ENCODE measurements around the gene CCDC17.

The CCDC17 gene

GRCh38 chr1:45623972-45624371 is at the start of gene CCDC17:
CCDC17 (minus strand) TSS chr1:45624054; CDS start chr1:45623909, 145 bp downstream.
- no peak for DNase-seq (ENCODE audit: low read depth)

- DNase-seq (ENCODE audit: low read depth) = no peak
Measured at GRCh38 chr1:45669859-45670655, 46.2 kb upstream of the CCDC17 start.

GRCh38 chr1:45669379-45669778 is 45.5 kb upstream of the CCDC17 start:
- no peak for DNase-seq (ENCODE audit: low read depth)

GRCh38 chr1:45668526-45668925 is 44.7 kb upstream of the CCDC17 start:
- no peak for DNase-seq (ENCODE audit: low read depth)

- no peak for DNase-seq (ENCODE audit: low read depth)
Measured at GRCh38 chr1:45667321-45668111, 43.7 kb upstream of the CCDC17 start.

GRCh38 chr1:45666836-45667235 is 43.0 kb upstream of the CCDC17 start:
- no peak for DNase-seq (ENCODE audit: low read depth)

GRCh38 chr1:45660336-45660735 is 36.5 kb upstream of the CCDC17 start:
- no peak for DNase-seq (ENCODE audit: low read depth)

GRCh38 chr1:45659222-45659621 is 35.4 kb upstream of the CCDC17 start:
- no peak for DNase-seq (ENCODE audit: low read depth)

- DNase-seq (ENCODE audit: low read depth) = no peak
Measured at GRCh38 chr1:45658171-45658570, 34.3 kb upstream of the CCDC17 start.

- no peak for DNase-seq (ENCODE audit: low read depth)
Measured at GRCh38 chr1:45656573-45657226, 32.8 kb upstream of the CCDC17 start.

- DNase-seq (ENCODE audit: low read depth) = no peak
Measured at GRCh38 chr1:45654540-45655280, 30.9 kb upstream of the CCDC17 start.

- no peak for DNase-seq (ENCODE audit: low read depth)
Measured at GRCh38 chr1:45647248-45648021, 23.6 kb upstream of the CCDC17 start.

GRCh38 chr1:45644661-45645060 is 20.8 kb upstream of the CCDC17 start:
- no peak for DNase-seq (ENCODE audit: low read depth)

GRCh38 chr1:45643978-45644377 is 20.1 kb upstream of the CCDC17 start:
- DNase-seq (ENCODE audit: low read depth) = no peak

- DNase-seq (ENCODE audit: low read depth) = no peak
Measured at GRCh38 chr1:45643321-45643720, 19.5 kb upstream of the CCDC17 start.

GRCh38 chr1:45640293-45640692 is 16.4 kb upstream of the CCDC17 start:
- DNase-seq (ENCODE audit: low read depth) = no peak

- no peak for DNase-seq (ENCODE audit: low read depth)
Measured at GRCh38 chr1:45635211-45635610, 11.4 kb upstream of the CCDC17 start.

GRCh38 chr1:45630429-45630828 is 6.6 kb upstream of the CCDC17 start:
- DNase-seq (ENCODE audit: low read depth) = no peak

- DNase-seq (ENCODE audit: low read depth) = no peak
Measured at GRCh38 chr1:45629035-45629434, 5.2 kb upstream of the CCDC17 start.

- DNase-seq (ENCODE audit: low read depth) = no peak
Measured at GRCh38 chr1:45622524-45623394, 1.1 kb downstream of the CCDC17 start.

Measured in stimulated activated CD4-positive, alpha-beta T cell treated with anti-CD3 and anti-CD28 coated beads, Interleukin-2, amount 100 ng/mL, for 4 hours (primary cell).